Tibial nerve (tissue), 3 donors: ENCODE results near the gene GLIPR1L1.

Experiments
- CTCF ChIP-seq, 5 experiments: fragments of 200-600 bp in 3 of 5; fragments of 450-650 bp in 2 of 5; sonication (generic) in 3 of 5; IDR thresholded peaks; one replicate each; pipeline ENCODE4 v1.5.1; 2016 to 2019; ENCODE audit warnings: antibody characterized with exemption in 5 of 5, mild to moderate bottlenecking in 3 of 5, moderate library complexity in 2 of 5
- POLR2A ChIP-seq, 2 donors: fragments of 450-650 bp; IDR thresholded peaks; one replicate each; pipeline ENCODE4 v1.6.1; 2017; ENCODE audit warnings: antibody characterized with exemption in 2 of 2, mild to moderate bottlenecking in 2 of 2, moderate library complexity in 2 of 2

GRCh38 chr12:75374971-75375370 lies 40.5 kb downstream of the GLIPR1L1 start:
- TF ChIP-seq CTCF (IDR thresholded peaks at IDR 0.05) (no peak), POLR2A (IDR thresholded peaks at IDR 0.05) (no peak)
